RWPE2 (cell line): ENCODE measurements around the gene ZBTB4.

Experiments used
- ATAC-seq: fragments of 200-7000 bp; cut with Tn5 transposase; 3 replicates; pipeline ENCODE4 v1.9.1; 2021; ENCODE audit warnings: low read depth
- DNase-seq: peaks from one replicate; pipeline ENCODE4 v3.0.0-alpha.2; 2020; ENCODE audit warnings: low spot score
- H3K27ac ChIP-seq: fragments of 450-650 bp; 2 replicates; pipeline ENCODE4 v1.5.1; 2017; ENCODE audit warnings: mild to moderate bottlenecking; ENCODE audit not compliant: poor library complexity, severe bottlenecking
- H3K27me3 ChIP-seq: fragments of 250-450 bp; sonication (Bioruptor Pico); 2 replicates; pipeline ENCODE4 v1.5.1; 2021; ENCODE audit warnings: mild to moderate bottlenecking, moderate library complexity; ENCODE audit not compliant: insufficient read depth, poor library complexity, severe bottlenecking
- H3K36me3 ChIP-seq: fragments of 250-450 bp; sonication (Bioruptor Pico); 2 replicates; pipeline ENCODE4 v1.5.1; 2020; ENCODE audit warnings: low read depth, mild to moderate bottlenecking, moderate library complexity
- H3K4me1 ChIP-seq: fragments of 250-450 bp; sonication (Bioruptor Pico); 2 replicates; pipeline ENCODE4 v1.5.1; 2021; ENCODE audit warnings: mild to moderate bottlenecking, moderate library complexity; ENCODE audit not compliant: insufficient read depth, poor library complexity, severe bottlenecking
- H3K4me3 ChIP-seq: fragments of 250-450 bp; sonication (Bioruptor Pico); 2 replicates; pipeline ENCODE4 v1.5.1; 2021; ENCODE audit warnings: mild to moderate bottlenecking, moderate library complexity; ENCODE audit not compliant: severe bottlenecking
- H3K9me3 ChIP-seq: fragments of 250-450 bp; sonication (Bioruptor Pico); 2 replicates; pipeline ENCODE4 v1.5.1; 2021; ENCODE audit warnings: mild to moderate bottlenecking, moderate library complexity; ENCODE audit not compliant: severe bottlenecking
- TF ChIP-seq, protein P1 (sequence below): fragments of 450-650 bp; IDR thresholded peaks from one replicate; pipeline ENCODE4 v1.5.1; 2017; ENCODE audit warnings: mild to moderate bottlenecking, moderate library complexity; ENCODE audit not compliant: poor library complexity, severe bottlenecking

Gene ZBTB4

DNA sequence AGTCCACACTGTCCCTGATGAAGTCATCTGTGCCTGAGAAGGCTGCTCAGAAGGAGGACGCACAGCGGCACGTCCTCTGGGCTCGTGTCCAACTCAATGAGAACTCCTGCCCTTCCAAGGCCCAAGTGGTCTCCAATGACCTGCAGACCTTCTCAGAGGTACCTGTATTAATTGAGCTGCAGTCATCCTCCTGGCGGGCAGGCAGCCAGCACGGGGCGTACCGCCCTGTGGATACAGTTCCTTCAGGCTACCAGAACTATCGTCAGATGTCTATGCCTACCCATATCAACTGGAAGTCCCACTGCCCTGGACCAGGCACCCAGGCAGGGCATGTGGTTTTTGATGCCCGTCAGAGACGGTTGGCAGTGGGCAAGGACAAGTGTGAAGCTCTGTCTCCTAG is 47.1 kb downstream of the ZBTB4 start:
- Histone ChIP-seq H3K4me1 (no peaks in the 10 kb centered on the region), H3K36me3 (no peaks in the 10 kb centered on the region), H3K27ac (no peak overlapping the region), H3K4me3 (no peak overlapping the region), H3K9me3 (no peaks in the 10 kb centered on the region), H3K27me3 (no peaks in the 10 kb centered on the region)
- no peak for ATAC-seq
- no peak for DNase-seq
- TF ChIP-seq, protein P1, sequence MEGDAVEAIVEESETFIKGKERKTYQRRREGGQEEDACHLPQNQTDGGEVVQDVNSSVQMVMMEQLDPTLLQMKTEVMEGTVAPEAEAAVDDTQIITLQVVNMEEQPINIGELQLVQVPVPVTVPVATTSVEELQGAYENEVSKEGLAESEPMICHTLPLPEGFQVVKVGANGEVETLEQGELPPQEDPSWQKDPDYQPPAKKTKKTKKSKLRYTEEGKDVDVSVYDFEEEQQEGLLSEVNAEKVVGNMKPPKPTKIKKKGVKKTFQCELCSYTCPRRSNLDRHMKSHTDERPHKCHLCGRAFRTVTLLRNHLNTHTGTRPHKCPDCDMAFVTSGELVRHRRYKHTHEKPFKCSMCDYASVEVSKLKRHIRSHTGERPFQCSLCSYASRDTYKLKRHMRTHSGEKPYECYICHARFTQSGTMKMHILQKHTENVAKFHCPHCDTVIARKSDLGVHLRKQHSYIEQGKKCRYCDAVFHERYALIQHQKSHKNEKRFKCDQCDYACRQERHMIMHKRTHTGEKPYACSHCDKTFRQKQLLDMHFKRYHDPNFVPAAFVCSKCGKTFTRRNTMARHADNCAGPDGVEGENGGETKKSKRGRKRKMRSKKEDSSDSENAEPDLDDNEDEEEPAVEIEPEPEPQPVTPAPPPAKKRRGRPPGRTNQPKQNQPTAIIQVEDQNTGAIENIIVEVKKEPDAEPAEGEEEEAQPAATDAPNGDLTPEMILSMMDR: no peak

GRCh38 chr17:7431231-7431630 is 48.2 kb downstream of the ZBTB4 start:
- no peak overlapping the region for H3K27ac ChIP-seq

GRCh38 chr17:7429722-7430121 is 49.7 kb downstream of the ZBTB4 start:
- Histone ChIP-seq H3K36me3 (no peaks in the 10 kb centered on the region), H3K27ac (no peak overlapping the region), H3K4me1 (no peaks in the 10 kb centered on the region), H3K27me3 (no peaks in the 10 kb centered on the region), H3K4me3 (no peak overlapping the region), H3K9me3 (no peaks in the 10 kb centered on the region)
- TF ChIP-seq, protein P1: no peak
- DNase-seq (no peak), ATAC-seq (no peak)

More at GRCh38 chr17:7431231-7431630, 48.2 kb downstream of the ZBTB4 start:
- Histone ChIP-seq H3K36me3 (no peaks in the 10 kb centered on the region), H3K27me3 (no peaks in the 10 kb centered on the region), H3K4me3 (no peak overlapping the region), H3K9me3 (no peaks in the 10 kb centered on the region), H3K4me1 (no peaks in the 10 kb centered on the region)
- TF ChIP-seq, protein P1: no peak
- ATAC-seq: no peak
- DNase-seq: no peak

DNA sequence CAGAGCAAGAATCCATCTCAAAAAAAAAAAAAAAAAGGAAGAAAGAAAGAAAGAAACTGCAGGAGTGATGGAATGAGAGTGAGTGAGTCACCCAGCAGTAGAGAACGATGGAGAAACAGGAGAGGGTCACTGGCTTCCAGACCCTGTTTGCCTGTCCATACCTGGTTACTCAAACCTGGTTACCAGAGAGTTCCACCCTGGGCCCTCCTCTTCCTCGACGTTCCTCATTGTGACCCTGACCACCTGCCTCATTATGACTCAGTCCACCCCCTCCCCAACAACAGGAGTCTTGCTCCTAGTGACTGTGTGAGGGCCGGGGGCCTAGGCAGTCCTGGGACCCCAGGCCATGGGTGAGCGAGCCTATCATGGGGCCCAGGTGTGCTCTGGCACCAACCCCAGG is 50.9 kb downstream of the ZBTB4 start, which contains the start of gene SPEM3:
Gene SPEM3 (plus strand): TSS at position 301 of the 400 bp plus-strand sequence. CDS start 46 bp downstream, at position 347.
- Histone ChIP-seq H3K36me3 (no peaks in the 10 kb centered on the region), H3K27me3 (no peaks in the 10 kb centered on the region), H3K4me3 (no peak within 1 kb of the TSS), H3K4me1 (no peaks in the 10 kb centered on the region), H3K27ac (no peak within 1 kb of the TSS), H3K9me3 (no peaks in the 10 kb centered on the region)
- TF ChIP-seq, protein P1: no peak
- no peak for ATAC-seq
- DNase-seq: no peak

GRCh38 chr17:7427549-7427948 is 51.9 kb downstream of the ZBTB4 start:
- Histone ChIP-seq H3K36me3 (no peaks in the 10 kb centered on the region), H3K4me1 (no peaks in the 10 kb centered on the region), H3K27me3 (no peaks in the 10 kb centered on the region), H3K4me3 (no peak overlapping the region), H3K27ac (no peak overlapping the region), H3K9me3 (no peaks in the 10 kb centered on the region)
- no peak for ATAC-seq
- DNase-seq: no peak
- TF ChIP-seq, protein P1: no peak
